ENCODE data around the gene TPCN1.

TPCN1 gene

GRCh38 chr12:113186666-113187325, 34.5 kb upstream of the TPCN1 start:
- Mint-ChIP-seq H3K36me3 (ENCODE audit: low read depth) (peaks cover 39% of the 10 kb centered on the region), H3K4me3 (peak overlapping the region; percentile 94), H3K4me1 (ENCODE audit: low read depth) (peaks cover 40% of the 10 kb centered on the region), H3K27me3 (no peaks in the 10 kb centered on the region), H3K9me3 (no peaks in the 10 kb centered on the region), H3K27ac (peak overlapping the region; percentile 95)

- Mint-ChIP-seq H3K4me1 (ENCODE audit: low read depth) (peaks cover 24% of the 10 kb centered on the region), H3K4me3 (no peak overlapping the region), H3K9me3 (no peaks in the 10 kb centered on the region), H3K36me3 (ENCODE audit: low read depth) (peaks cover 47% of the 10 kb centered on the region), H3K27ac (no peak overlapping the region), H3K27me3 (no peaks in the 10 kb centered on the region)
These were observed 31.9 kb upstream of the TPCN1 start for GRCh38 chr12:113189361-113189760.

GRCh38 chr12:113190761-113191160, 30.5 kb upstream of the TPCN1 start:
- Mint-ChIP-seq H3K27me3 (no peaks in the 10 kb centered on the region), H3K9me3 (no peaks in the 10 kb centered on the region), H3K4me3 (no peak overlapping the region), H3K4me1 (ENCODE audit: low read depth) (peaks cover 24% of the 10 kb centered on the region), H3K27ac (no peak overlapping the region), H3K36me3 (ENCODE audit: low read depth) (peaks cover 51% of the 10 kb centered on the region)

DNA sequence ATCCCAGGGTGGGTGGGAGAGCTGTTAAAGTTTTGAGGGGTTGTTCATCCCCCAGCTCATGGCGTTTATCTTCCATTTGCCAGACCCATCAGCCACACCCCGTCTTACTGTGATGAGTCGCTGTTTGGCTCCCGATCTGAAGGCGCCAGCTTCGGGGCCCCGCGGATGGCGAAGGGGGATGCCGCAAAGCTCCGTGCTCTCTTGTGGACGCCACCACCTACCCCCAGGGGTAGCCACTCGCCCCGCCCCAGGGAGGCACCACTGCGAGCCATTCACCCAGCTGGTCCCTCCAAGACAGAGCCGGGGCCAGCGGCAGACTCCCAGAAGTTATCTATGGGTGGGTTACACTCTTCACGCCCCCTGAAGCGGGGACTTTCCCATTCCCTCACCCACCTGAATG, 30.0 kb upstream of the TPCN1 start:
- Mint-ChIP-seq H3K36me3 (ENCODE audit: low read depth) (peaks cover 51% of the 10 kb centered on the region), H3K27ac (no peak overlapping the region), H3K27me3 (no peaks in the 10 kb centered on the region), H3K4me3 (no peak overlapping the region), H3K9me3 (no peaks in the 10 kb centered on the region), H3K4me1 (ENCODE audit: low read depth) (peaks cover 21% of the 10 kb centered on the region)

GRCh38 chr12:113194971-113195391, 26.3 kb upstream of the TPCN1 start:
- H3K4me1 Mint-ChIP-seq (ENCODE audit: low read depth): peaks cover 4% of the 10 kb centered on the region
- no peaks in the 10 kb centered on the region for H3K27me3 Mint-ChIP-seq
- no peak overlapping the region for H3K27ac Mint-ChIP-seq

DNA sequence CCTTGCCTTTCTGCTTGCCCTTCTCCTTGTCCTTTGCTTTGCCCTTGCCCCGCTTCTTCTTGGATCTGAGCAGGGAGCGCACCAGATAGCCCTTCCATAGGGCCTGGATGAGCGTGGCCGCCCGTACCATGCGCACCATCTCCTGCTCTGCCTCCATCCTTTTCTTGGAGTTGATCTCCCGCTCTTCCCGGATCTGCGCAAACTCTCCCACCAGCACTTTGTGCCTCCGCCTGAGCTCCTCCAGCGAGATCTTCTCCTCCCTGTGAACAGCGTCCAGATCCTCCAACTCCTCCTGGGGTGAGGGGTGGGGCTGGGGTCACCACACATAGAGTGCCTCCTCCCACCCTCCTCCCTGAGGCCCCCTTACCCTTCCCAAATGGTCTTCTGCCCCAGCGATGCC, 25.7 kb upstream of the TPCN1 start:
- no peaks in the 10 kb centered on the region for H3K27me3 Mint-ChIP-seq
- no peak overlapping the region for H3K4me3 Mint-ChIP-seq
- H3K4me1 Mint-ChIP-seq (ENCODE audit: low read depth): peaks cover 4% of the 10 kb centered on the region
- H3K9me3 Mint-ChIP-seq: no peaks in the 10 kb centered on the region
- no peak overlapping the region for H3K27ac Mint-ChIP-seq
- H3K36me3 Mint-ChIP-seq (ENCODE audit: low read depth): peaks cover 28% of the 10 kb centered on the region

More at GRCh38 chr12:113194971-113195391, 26.3 kb upstream of the TPCN1 start:
- Mint-ChIP-seq H3K36me3 (ENCODE audit: low read depth) (peaks cover 33% of the 10 kb centered on the region), H3K9me3 (no peaks in the 10 kb centered on the region), H3K4me3 (no peak overlapping the region)

DNA sequence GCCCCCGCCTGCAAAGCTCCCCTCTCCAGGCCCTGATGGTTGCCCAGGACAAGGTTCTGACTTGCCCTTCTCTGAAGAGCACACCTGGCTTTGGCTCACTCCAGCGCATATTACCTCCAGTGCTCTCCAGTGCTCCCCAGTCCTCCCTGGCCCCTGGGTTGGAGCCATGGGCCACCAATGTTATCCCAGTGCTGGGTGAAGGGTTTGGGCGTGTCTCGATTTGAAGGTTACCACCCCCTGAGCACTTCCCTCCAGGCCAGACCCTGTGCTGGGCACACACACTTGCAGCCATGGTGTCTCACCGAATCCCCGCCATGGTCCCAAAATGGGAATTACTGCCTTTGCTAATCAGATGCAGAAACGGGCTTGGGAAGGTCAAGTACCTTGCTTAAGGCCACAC, 24.7 kb upstream of the TPCN1 start:
- Mint-ChIP-seq H3K4me3 (no peak overlapping the region), H3K4me1 (ENCODE audit: low read depth) (peaks cover 4% of the 10 kb centered on the region), H3K27ac (no peak overlapping the region), H3K9me3 (no peaks in the 10 kb centered on the region), H3K27me3 (no peaks in the 10 kb centered on the region), H3K36me3 (ENCODE audit: low read depth) (peaks cover 23% of the 10 kb centered on the region)

DNA sequence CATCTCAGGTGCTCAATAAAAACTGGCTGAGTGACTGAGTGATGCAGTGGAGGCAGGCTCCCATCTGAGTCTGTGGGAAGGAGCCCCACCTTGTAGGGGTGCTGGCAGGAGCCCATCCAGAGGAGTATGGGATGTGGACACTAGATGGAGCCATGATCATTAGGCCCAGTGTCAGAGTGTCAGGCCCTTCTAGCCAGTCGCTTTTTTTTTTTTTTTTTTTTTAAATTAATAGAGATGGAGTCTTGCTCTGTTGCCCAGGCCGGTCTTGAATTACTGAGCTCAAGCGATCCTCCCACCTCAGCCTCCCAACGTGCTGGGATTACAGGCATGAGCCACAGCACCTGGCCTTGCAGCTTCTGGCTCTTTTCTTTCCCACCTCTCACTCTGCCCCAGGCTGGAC, 24.3 kb upstream of the TPCN1 start:
- Mint-ChIP-seq H3K36me3 (ENCODE audit: low read depth) (peaks cover 19% of the 10 kb centered on the region), H3K27me3 (no peaks in the 10 kb centered on the region), H3K4me1 (ENCODE audit: low read depth) (peaks cover 4% of the 10 kb centered on the region), H3K9me3 (no peaks in the 10 kb centered on the region), H3K4me3 (no peak overlapping the region), H3K27ac (no peak overlapping the region)

DNA sequence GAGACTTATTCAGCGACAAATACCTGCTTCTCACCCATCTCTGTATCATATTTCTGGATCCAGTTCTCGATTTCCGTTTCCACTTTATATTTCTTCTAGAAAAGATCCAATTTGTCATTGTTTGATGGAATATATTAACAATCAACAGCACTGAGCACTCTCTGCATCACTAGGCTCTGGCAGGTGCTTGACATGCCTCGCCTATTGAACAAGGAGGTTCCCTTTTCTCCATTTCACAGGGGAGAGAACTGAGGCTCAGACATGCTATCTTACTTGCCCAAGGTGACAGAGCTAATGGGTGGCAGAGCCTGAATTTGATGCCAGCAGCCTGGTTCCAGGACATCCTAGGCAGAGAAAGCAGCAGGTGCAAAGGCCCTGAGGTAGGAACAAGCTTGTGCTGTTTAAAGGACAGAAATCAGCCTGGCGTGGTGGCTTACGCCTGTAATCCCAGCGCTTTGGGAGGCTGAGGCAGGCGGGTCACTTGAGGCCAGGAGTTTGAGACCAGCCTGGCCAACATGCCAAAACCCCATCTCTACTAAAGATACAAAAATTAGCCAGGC, 23.7 kb upstream of the TPCN1 start:
- peaks cover 4% of the 10 kb centered on the region for H3K4me1 Mint-ChIP-seq (ENCODE audit: low read depth)
- H3K36me3 Mint-ChIP-seq (ENCODE audit: low read depth): peaks cover 13% of the 10 kb centered on the region
- H3K4me3 Mint-ChIP-seq: no peak overlapping the region
- H3K27me3 Mint-ChIP-seq: no peaks in the 10 kb centered on the region
- H3K27ac Mint-ChIP-seq: no peak overlapping the region
- H3K9me3 Mint-ChIP-seq: no peaks in the 10 kb centered on the region

DNA sequence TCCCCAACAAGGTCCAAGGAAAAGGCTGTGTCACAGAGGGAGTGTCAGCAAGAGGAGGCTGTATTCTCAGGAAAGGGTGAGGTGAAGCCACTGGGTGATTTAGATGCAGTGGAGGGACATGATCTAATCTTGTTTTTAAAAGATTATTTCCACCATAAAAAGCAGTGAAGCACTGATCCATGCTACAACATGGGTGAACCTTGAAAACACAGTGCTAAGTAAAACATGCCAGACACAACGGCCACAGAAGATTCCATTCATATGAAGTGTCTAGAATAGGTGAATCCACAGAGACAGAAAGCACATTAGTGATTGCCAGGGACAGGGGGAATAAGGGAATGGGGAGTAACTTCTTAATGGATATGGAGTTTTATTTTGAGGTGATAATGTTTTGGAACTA, 23.0 kb upstream of the TPCN1 start:
- Mint-ChIP-seq H3K4me1 (ENCODE audit: low read depth) (peaks cover 4% of the 10 kb centered on the region), H3K9me3 (no peaks in the 10 kb centered on the region), H3K27me3 (no peaks in the 10 kb centered on the region), H3K27ac (no peak overlapping the region), H3K36me3 (ENCODE audit: low read depth) (peaks cover 9% of the 10 kb centered on the region), H3K4me3 (no peak overlapping the region)

DNA sequence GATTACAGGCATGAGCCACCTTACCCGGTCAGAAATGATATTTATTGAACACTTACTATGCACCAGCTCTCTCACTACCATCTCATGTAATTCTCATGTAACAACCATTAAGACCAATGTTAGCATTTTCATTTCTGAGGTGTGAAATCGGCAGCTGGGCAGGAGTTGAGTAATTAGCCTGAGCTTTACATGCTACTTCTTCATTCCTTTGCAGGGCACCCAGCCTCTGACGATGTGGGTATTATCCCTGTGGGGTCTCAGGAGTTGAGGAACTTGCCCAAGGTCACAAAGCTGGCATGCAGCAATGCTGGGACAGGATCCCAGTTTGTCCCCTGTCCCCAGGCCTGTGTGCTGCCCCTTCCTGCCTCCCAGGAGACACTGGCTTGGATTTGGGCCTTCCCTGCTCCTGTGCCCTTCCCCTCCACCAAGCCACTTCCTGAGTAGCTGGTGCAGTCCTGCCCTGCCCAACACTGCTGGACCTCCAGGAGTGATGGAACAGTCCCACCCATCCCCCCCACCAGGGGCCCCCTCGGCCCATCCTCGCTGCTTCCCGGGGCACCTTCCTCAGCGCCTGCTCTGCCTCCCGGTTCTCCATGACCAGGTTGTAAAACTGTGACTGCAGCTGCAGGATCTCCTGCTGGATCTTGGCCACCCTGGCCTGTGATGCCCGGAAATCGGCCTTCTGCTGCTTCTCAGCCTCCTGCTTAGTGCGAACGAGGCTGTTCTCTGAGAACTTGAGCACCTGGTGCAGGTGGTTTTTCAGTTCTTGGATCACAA, 21.1 kb upstream of the TPCN1 start:
- Mint-ChIP-seq H3K36me3 (ENCODE audit: low read depth) (peaks cover 4% of the 10 kb centered on the region), H3K9me3 (no peaks in the 10 kb centered on the region), H3K4me1 (ENCODE audit: low read depth) (peaks cover 8% of the 10 kb centered on the region), H3K27ac (no peak overlapping the region), H3K4me3 (no peak overlapping the region), H3K27me3 (no peaks in the 10 kb centered on the region)

- Mint-ChIP-seq H3K27me3 (no peaks in the 10 kb centered on the region), H3K4me3 (no peak overlapping the region), H3K9me3 (no peaks in the 10 kb centered on the region), H3K4me1 (ENCODE audit: low read depth) (peaks cover 14% of the 10 kb centered on the region), H3K36me3 (ENCODE audit: low read depth) (no peaks in the 10 kb centered on the region), H3K27ac (no peak overlapping the region)
These were observed 19.8 kb upstream of the TPCN1 start for GRCh38 chr12:113201187-113202177.

DNA sequence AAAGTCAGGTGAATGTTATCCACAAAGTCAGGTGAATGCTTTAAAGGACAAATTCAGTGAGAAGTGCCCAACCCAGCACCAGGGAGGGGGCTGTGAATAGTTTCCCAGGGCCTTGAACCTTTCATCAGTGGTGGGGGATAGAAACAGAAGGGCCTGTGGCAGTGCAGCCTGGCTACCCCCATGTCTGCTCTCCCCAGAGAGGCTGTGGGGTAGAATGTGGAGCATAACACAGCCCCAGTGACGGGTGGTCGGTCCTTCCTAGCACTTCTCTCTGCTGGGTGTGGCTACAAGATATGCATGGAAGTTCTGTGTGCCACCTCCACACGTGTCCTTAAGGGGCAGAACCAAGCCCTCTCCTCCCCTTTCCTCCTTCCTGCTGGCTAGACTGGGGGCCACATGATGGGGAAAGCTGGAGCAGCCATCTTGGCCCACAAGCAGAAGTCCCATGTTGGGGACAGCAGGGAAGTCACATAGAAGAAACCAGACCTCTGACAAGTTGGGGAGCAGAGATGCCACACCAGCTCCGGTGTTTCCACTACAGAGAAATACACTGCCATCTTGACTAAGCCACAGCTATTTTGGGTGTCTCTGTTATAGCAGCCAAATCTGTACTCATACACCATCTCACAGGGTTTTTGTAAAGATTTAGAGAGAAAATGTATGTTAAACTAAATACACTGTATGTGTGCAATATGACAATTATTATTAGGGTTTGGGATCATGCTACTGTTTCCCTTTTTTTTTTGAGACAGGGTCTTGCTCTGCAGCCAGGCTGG, 18.8 kb upstream of the TPCN1 start:
- Mint-ChIP-seq H3K36me3 (ENCODE audit: low read depth) (no peaks in the 10 kb centered on the region), H3K4me3 (no peak overlapping the region), H3K9me3 (no peaks in the 10 kb centered on the region), H3K4me1 (ENCODE audit: low read depth) (peaks cover 18% of the 10 kb centered on the region), H3K27ac (no peak overlapping the region), H3K27me3 (no peaks in the 10 kb centered on the region)

Measured in stimulated activated naive CD8-positive, alpha-beta T cell treated with anti-CD3 and anti-CD28 coated beads, Interleukin-15, Interleukin-2, amounts not matched to agents 100 ng/mL and 50 ng/mL, for 24 hours (primary cell).